ENCODE results near the gene CNKSR3.

CNKSR3 gene

GRCh38 chr6:154500769-154501577, 9.5 kb downstream of the CNKSR3 start:
- DNase-seq, result no peak

GRCh38 chr6:154499855-154500589, 10.5 kb downstream of the CNKSR3 start:
- DNase-seq, result no peak

DNA sequence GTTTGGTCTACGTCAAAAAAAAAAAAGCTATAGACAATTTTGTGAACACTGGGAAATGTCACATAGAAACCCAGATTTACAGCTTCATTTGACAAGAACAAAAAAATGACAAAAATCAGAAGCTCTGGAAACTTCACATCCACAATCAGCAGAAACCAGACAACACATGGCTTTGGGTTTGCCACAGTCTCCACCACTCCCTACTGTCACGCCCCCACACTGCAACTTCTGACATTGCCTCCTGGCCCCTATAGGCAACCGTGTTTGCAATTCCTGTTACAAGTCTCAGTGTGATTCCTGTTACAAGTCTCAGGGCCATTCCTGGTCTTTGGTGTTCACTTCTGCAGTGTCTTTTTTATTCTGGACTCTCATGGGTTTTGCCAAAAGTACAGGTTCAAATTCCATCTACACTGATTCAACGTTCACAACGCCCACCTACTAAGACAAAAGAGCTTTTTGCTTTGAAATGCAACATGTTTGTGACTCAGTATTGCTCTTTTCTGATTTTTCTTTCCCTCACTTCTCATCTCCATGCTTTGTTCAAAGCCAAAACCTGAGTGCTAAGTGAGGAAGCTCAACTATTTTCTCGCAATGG, 12.0 kb downstream of the CNKSR3 start:
- no peak for DNase-seq

DNA sequence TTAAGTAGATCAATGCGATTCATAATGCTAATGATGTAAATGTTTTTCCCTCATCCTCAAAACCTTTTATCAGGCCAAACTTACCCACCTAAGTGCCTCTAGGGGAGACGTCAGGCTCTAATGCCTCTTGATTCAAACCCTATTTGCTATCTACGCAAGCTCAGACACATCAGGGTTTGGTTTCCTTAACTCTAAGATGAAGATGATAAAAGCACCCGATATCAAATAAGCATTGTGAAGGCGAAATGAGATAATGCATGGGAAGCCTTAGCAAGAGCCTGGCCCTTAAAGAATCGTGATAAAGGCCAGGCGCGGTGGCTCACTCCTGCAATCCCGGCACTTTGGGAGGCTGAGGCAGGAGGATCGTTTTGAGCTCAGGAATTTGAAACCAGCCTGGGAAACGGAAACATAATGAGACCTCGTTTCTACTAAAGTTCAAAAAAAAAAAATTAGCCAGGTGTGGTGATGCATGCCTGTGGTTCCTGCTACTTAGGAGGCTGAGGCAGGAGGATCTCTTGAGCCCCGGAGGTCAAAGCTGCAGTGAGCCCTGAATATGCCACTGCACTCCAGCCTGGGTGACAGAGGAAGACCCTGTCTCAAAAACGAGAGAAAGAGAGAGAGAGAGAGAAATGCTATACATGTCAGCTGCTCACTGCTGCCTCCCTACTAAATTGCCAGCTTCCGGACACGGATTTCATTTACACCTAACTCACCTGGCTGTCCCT, 13.5 kb downstream of the CNKSR3 start:
- no peak for DNase-seq

GRCh38 chr6:154496186-154496585, 14.3 kb downstream of the CNKSR3 start:
- DNase-seq, result no peak

DNA sequence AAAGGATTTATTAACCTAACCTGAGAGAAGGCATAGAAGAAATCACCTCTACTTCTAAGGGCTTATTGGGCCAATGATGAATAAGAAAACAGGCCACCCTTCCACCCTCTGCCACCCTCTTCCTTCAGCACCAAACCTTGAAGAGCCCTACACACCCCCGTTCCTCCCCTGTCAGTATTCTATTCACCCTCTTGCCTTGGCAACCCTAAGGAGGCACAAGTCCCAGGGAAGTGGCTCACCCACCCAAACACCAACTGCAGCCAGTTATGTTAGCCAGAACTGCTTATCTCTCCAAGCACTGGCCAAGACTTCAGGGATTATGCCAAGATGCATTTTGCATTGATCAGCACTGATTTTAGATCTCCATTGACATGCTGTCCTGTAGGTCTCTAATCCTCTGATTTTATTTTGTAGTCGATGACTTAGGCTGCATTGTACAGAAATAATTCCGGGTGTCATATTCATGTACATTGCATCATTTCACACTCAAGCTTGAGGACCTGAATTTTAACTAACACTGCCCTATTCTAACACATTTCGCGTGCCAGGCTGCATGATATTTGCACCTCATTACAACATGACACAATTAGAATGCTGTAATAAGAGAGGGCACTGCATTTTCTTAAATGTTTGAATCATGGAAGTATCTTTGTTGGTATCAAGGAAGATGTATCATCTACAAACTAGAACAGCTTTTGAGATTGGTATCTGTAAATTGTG, 15.7 kb downstream of the CNKSR3 start:
- DNase-seq, result no peak

GRCh38 chr6:154491567-154492470, 18.7 kb downstream of the CNKSR3 start:
- DNase-seq, result no peak

GRCh38 chr6:154489822-154490221, 20.7 kb downstream of the CNKSR3 start:
- no peak for DNase-seq

DNA sequence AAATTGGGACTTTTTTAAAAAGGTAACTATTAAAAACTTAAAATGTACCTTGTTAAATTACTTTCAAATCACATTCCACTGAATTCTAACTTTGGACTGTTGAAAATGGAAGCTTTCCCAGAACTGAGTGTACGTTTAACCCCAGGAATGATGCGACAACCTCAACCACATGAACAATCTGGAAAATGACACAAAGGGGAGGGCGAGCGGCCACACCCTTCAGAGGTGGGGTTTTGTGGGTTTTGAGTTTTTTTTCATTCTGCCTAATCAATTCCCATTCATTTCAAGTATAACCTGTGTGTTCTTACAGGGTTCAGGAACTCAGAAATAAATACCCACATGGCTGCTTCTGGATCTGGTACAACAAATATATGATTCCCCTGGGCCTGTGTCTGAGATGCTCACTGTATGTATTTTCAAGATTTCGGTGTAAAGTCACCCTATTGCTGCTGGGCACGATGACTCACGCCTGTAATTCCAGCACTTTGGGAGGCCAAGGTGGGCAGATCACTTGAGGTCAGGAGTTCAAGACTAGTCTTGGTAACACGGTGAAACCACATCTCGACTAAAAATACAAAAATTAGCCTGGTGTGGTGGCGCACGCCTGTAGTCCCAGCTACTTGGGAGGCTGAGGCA, 21.6 kb downstream of the CNKSR3 start:
- no peak for DNase-seq

DNA sequence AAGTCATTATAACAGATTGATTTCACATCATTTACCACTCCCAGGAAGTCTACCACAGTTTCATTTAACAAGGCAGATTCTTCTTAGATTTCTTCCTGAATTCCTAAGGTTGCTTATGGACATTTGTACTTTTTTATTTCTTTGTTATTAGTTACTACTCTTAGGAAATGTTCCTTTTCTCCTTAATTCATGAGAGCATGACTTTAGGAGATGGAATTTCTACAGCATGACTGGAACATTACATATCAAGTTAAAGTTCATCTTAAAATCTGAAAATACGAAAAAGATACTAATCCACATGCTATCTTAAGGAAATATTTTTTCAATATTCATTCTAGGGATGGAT, 22.3 kb downstream of the CNKSR3 start:
- no peak for DNase-seq

DNA sequence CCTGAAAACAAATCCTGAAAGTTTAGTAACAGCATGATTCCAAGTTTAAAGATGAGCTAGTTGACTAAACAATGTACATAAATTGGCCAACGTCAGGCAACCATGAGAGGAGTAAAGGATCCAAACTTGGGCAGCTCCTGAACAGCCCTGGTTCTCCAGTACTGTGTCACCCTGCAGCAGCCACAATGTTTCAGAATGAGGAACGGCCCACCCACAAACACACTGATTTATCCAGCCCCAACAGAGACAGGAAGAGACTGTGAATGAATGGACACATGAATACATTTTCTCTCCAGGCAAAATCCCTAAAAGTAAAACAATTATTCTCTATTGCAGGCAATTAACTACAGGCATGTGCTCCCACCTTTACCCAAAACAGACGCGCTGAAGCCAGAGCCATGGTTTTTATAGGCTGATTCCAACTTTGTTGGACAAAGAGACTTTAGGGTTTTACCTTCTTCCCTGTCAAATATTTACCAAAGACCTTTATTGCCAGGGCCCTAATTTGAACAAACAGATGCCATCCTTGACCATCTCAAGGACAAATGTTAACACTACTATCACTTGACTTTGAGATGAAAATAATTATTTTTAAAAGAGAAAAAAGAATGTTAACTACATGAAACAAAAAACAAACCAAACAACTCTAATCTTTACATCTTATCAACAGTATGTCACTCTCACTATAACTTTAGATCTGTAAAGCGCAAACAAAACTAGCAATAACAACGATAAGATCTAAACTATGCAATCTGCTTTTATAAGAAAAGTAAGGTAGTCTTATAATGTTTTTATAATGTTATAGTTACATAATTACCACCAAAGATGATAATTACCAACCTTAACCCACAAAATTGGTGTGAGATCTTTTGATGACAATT, 22.9 kb downstream of the CNKSR3 start:
- DNase-seq, result no peak

DNA sequence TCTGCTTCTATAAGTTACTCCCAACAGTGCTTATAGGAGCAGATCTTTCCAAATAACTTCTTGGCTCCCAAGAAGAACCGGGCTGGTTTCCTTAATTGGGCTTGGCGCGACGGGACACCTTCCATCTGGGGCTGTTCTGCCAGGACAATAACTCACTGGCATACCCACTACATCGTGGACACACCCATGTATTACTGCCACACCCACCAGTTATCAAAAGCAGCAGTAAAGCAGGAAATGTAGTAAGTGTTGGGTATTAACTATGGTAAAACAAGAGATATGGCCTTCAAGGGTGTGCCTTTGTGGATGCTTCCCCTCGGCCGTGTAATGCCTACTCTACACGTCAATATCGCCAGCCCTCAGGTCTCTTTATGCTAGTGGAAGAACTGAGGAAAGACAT, 24.7 kb downstream of the CNKSR3 start:
- DNase-seq, result no peak

- DNase-seq, result no peak
Measured at GRCh38 chr6:154484942-154485341, 25.5 kb downstream of the CNKSR3 start.

GRCh38 chr6:154482858-154483257, 27.6 kb downstream of the CNKSR3 start:
- DNase-seq, result no peak

GRCh38 chr6:154481521-154482013, 28.9 kb downstream of the CNKSR3 start:
- no peak for DNase-seq

- no peak for DNase-seq
Measured at GRCh38 chr6:154479771-154480639, 30.5 kb downstream of the CNKSR3 start.

- DNase-seq, result no peak
Measured at GRCh38 chr6:154479351-154479769, 31.1 kb downstream of the CNKSR3 start.

DNA sequence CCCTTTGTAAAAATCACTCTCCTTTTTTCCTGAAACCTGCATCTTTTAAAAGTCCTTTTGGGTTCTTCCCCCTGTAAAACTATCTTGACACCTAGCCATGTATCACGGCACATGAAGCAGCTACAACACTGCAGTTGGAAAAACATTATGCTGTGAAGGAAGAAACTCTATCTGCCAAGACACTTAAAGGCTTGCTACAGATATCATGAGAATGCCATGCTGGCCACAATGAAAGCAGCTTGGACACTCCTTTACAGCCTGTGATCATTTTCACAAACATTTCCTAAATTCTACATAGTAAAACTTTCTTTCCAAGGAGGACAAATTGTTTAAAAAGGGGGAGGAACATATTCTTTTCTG, 31.8 kb downstream of the CNKSR3 start:
- no peak for DNase-seq
